Measurements from ENCODE around the gene SPATC1L.

GRCh38 chr21:46221664-46222435 is 37.6 kb upstream of the SPATC1L start:
- TF ChIP-seq CTCF (IDR thresholded peaks at IDR 0.05): no peak
- TF ChIP-seq POLR2A (IDR thresholded peaks at IDR 0.05): no peak
